GM11168 (cell line): ENCODE measurements around the gene CDCA7L.
"Not testable (repeated sequence)": the region's sequence is repeated elsewhere in the genome, so short reads cannot be mapped to it uniquely, and the experiment has no call there.

Experiments
- in situ Hi-C: fragments of 300-500 bp; cut with MboI; formaldehyde crosslinking; loops from one replicate; pipeline ENCODE4 v1.12.0; 2022; ENCODE audit warnings: low sequenced_read_pairs; ENCODE audit not compliant: unreplicated experiment

CDCA7L gene

DNA sequence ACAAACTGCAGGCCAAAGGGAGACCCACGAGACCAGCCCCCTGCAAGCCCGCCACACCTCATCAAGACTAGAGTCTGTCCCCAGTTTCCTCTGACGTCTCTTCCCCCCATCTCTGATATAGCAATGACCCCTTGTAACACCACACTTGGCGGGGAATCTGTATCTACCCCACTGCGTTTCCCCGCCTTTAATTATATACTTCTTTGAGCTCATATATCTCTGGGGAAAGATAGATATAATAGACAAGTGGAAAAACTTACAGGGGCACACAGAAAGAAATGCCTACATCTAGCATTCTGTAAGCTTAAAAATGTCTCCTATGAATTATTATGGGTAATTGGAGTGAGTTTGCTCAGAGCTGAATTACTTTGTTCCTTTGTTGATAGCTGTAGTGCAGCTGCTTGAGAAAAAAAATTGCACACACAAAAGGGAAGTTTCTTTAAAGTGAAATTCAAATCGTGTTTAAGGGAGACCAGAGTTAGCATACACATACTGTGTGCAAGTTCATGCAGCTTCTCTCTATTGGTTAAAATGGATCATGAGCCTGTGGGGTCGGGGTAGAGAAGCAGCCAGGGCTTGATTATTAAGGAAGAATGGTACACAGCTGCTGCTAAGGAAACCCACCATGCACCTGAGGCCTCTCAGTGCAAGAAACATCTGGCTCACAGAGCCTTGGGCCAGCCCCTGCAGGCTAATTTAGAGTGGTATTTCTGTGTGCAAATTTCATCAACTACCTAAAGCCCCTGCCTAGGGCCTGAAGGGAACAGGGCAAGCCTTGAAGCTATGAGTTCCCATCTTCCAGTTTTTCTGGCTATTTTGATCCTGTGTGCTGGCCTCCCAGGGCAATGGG lies 32.5 kb downstream of the CDCA7L start:
- in situ Hi-C loops: no loop called here

DNA sequence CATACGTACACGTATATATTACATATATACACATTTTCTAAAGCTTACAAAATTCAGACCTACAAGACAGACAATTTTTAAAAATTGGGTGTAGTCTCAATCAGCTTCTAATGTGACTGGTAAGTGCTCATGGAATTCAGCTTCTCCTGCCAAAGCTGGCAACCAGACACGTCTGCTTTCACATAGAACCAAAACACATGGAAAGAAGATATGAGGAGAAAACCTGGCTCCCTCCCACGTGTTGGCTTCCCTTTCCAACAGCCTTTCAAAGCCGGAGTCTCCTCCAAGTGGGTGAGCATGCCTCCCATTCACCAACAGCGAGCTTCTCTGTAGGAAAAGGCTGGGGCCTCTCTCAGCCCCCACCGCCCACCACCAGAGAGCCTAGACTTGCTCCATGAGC lies 33.4 kb downstream of the CDCA7L start:
- in situ Hi-C loops: no loop called here

DNA sequence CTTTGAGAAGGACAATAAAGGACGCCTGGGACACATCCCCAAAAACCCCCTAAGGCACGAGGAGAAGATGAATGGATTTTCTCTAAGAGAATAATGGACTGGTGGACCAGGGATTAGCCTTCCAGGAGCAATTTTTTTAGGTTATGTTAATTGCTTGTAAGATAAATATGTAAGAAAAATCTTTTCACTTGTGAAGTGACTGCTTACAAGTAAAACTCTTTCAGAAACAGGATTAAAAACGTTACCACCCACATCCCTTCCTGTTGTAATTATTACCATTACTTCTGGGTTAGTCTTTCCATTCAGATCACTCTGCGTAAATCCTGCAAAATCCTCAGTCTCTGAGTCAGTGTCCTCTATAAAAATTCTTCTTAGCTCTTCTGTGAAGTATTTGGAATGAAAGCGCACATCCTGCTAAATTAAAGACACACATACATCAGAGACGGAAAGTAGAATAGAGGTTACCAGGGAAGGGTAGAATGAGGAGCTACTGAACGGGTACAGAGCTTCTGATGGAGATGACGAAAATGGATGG lies 34.3 kb downstream of the CDCA7L start:
- in situ Hi-C loops: no loop called here

DNA sequence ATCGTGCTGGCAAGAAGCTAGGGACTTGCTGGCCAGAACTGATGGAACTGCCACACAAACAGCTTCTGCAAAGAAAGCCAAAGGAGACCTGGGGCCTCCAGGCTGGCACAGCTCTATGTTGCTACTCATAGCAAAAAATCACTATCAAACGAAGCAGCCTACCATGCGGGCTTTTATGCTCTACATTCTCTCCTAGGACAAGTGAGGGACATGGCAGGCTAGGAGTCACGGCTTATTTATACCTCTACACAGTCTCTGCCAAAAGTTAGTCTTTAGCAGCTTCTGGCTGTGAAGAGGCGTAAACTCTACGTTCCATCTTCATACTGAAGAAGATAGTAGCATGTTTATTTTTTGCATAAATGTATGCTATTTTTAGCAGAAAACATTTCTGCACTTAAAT lies 35.4 kb downstream of the CDCA7L start:
- in situ Hi-C loops: no loop called here

DNA sequence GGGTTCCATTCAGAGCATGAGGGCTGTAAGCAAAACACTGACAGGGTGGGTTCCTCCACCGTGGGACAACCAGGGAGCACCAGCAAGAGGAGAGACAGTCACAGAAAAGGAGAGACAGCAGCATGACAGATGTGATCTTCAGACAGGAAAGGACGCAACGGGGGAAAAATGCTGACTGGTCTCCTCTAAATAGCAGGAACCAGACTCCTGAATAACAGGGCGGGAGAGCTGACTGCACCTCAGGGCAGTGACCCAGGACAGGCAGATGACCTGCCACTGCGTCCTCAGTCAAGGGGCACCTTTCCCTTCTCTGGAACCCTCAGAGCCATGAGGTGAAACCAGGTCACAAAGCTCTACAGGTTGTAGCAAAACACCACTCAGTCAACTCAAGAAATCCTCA lies 37.0 kb downstream of the CDCA7L start:
- in situ Hi-C loops: no loop called here

DNA sequence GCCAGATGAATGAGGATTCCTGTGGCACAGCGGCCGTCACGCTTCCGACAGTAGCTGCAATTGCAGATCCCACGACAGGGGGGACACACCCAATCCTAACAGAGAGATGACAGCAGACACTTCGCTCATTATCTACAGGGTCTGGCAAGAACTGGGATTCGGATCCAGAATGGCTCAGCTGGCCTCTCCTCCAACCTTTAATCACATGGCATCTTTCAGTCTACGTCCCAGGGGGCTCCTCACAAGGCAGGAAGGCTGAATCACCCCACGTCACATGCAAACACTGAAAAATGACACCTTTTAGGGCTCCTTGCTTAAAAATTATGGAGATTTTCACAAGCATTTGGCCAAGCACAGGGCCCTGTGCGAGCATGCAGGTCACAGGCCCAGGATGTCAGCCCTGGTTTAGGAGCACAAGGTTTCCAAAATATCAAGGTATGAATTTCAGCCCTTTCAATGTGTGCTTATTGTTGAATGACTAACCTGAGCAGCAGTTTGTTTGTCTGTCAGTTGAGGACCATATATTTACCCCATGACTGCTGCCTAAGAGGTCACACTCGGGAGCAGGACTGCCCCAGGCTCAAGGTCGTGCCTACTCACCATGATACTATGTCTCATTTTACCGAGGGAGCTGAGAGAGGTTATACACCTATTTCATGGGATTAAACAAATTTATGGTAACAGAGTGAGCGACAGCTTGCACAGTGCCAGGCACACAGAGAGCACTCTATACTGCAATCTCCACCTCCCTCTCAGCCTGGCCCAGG lies 42.5 kb downstream of the CDCA7L start:
- in situ Hi-C loops: no loop called here

DNA sequence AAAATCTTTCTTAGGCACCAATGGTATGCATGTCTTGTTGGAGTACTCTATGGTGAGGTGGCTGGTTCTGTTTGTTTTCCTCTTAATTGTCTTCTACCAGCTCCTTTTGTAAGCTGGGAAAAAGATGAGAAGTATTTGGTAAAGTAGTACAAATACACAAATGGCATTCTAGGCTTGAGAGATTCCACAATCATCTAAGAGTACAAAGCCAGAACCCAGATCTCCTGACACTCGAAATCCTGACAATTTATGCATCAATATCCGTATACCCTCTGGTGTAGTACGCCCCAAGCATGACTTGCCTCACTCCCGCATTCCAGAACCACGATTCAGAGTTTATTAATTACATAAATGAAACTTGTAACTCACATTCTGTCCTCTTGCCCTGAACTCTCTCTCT lies 43.5 kb downstream of the CDCA7L start:
- in situ Hi-C loops: no loop called here

DNA sequence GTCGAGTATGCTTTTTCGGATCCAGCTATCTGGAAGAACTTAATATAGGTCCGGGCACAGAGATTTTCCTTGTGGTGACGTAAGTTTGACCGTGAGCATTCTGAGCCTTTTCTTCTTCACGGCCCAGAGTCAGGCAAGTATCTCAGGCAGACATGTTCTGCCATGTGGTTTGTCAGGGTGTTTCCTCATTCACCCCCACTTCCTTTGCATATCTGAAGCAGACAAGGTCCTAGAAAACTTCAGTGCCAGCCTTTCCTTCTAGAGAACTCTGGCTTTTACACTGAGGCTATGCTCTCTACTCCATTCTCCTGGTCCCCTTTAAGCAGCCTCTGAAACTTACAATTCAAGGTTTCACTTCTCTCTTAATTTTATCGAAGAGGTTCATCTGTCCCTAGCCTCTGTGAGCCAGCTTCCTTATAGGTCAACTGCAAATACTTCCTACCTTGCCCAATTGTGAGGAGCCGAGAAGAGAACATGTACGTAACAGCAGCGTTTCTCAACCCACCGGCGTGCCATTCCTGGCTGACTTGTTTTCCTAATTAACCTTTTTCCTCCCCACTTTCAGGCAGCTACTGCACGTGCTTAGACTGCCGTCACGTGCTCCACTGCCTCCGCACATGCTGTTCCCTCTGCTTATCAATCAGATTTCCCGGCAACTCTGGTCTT lies 47.3 kb downstream of the CDCA7L start:
- in situ Hi-C loops: no loop called here

DNA sequence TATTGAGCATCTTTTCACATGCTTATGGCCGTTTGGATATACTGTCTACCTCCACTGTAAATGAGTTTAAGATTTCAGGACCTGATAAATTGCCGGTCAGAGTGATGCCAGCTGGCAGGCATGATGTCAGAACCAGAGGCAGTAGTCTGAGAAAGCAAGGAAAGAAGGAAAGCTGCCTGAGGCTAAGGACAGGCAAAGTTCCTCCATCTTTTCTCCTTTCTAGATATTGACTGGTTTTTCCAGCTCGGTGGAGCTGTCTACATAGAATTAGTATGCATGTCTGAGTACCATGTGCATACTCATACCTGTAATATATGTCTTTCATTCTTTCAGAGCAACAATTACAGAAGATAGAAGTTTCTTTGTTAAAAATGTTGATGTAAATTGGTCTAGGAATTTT lies 52.3 kb downstream of the CDCA7L start:
- in situ Hi-C loops: no loop called here

DNA sequence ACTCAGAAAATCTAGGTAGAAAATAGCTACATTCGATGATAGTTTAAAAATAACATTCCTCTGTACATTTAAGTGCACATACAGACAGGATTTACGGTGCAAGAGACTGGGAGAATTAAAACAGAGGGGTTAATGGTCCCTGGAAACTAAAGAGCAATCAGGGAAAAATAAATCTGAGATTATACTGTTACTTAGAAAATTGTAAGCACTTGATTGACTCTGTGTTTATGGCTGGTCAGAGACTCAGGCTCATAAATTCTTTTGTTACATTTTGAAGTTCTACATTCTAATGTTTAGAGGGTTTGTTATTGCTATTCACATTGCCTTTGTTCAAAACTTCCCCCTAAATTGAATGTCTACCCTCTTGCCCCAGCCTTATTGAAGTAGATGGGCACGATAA lies 54.4 kb downstream of the CDCA7L start:
- in situ Hi-C loops: no loop called here

DNA sequence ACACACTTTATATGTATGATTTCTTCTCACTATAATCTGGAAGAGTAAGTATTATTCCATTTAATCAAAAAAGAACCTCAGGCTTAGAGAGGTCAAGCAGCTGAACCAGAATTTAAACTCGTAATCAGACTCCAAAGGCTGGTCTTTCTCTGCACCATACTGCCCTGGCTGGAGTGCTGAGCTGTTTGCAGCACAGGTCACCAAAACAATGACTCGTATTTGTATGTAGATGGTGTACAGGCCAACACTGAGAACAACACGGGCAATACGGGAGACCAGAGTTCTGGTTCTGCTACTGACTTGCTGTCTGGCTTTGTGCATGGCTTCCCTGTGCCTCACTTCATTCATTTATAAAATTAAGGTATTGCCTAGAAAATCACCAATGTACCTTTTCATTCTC lies 57.9 kb downstream of the CDCA7L start:
- in situ Hi-C loops: no loop called here

DNA sequence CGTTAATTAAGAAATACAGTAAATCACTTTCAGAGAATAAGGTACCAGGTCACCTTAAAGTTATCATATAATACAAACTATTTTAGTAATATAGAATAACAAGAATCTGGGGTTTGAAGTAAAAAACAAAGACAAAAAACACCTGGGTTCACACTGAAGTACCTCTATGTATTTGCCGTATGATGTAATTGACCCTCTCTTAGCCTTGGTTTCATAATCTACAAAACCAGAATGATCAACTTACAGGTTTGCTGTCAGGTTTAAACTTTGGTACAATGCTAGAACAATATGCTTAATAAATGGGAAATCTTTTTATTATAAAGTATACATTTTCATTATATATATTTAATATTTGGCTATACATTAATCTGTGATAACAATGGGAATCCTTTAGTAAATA lies 58.3 kb downstream of the CDCA7L start:
- in situ Hi-C loops: no loop called here

DNA sequence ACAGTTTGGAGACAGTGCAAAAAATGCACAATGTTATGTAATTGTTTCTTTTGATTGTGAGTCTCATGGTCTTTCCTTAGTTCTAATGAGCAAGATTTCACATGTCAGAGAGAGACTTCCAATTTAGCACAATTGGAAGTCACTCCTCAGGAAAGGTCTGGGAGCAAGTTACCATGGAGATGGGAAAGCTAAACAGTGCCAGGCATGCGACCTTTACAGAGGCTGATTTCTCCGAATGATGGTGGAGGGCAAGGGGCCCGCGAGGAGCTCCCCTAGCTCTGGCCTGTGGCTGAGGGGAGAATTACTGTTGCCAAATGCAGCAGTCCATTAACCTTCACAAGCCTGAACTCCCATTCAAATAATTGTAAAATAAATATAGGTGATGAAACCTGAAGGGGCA lies 59.3 kb downstream of the CDCA7L start:
- in situ Hi-C loops: no loop called here

DNA sequence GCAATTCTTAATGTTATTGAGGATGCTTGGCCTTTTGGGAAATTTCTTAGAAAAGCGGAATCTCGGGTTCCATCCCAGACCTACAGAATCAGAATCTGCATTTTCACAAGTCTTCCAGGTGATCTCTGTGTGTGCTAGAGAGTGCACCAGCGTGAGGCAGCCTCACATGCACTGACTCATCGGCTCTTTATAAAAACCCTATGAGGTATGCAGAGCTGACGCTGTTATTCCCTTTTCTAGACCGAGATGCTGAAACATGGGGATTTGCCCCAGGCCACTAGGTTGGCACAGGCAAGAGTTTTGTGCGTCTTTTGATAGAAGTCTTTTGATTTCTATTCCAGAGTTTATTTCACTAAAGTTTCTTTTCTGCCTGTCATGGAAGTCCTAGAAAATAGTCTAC lies 61.2 kb downstream of the CDCA7L start:
- in situ Hi-C loops: no loop called here

DNA sequence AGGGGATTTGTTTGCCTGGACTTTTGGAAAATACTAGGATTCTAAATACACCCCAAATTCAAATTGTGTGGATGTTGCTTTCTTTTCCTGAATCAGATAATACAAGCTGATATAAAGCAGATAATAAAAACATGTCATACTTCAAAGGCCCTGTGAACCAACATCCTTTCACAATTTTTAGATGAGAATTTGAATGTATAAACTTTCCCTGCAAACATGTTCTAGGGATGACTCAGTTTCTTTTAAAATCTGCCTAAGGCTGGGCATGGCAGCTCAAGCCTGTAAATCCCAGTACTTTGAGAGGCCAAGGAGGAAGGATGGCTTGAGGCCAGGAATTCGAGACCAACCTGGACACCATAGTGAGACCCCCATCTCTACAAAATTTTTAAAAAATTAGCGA lies 62.2 kb downstream of the CDCA7L start:
- in situ Hi-C loops: not testable (repeated sequence)

DNA sequence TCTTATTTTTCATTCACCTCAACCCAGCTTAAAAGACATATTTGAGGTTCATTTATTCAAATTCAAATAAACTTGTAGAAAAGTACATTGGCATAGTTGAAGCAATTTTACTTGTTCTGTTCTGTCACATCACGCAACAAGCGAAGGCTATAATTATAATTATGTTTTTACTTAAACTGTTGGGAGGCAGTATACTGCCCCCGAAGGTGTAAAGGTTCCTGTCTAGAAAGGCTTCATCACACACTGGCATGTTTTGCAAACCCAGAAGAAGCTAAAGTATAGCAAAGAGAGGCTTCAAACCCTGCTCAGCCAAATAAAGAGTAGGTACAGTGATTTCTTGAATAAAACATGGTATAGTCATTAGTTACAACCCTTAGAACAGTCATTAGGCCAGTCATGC lies 62.6 kb downstream of the CDCA7L start:
- in situ Hi-C loops: no loop called here

DNA sequence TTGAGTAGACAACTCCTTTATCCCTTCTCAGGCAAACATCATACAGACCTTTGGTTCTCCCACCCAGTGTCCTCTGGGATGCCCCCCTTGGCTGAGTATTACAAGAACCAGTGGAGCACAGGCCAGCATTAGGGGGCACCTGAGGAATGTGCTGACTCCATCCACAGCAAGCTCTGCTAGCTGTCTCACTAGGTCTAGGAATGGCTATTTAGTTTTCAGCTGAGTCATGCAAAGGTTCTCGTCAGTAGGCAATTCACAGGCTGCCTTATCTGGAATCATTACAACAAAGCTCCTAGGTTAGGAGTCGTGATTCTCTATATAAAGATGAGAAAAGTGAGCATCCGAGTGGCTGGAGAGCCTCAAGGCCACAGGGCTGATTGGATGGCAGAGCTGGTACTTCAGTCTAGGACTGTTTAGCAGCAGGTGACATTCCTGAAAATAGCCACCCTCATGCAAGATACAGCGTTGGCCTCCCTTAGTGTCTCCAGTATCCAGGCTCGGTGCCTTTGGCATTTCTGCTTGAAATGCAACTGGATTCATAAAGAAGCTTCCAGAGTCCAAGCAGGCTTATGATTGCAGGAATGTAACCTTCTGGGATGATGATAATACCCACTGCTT lies 75.8 kb downstream of the CDCA7L start:
- in situ Hi-C loops: no loop called here

DNA sequence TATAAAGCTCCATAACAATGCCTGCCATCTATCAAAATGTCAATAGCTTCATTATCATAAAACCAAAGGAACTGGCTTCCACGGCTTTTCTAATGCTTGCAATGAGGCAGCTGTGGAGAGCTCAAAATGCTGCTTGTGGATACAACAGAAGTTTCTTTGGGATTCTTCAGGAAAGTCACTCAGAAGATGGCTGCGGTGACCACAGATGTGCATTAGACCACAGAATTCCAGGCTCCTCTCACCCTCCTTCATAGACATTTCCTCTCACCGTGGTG lies 77.2 kb downstream of the CDCA7L start:
- in situ Hi-C loops: no loop called here

DNA sequence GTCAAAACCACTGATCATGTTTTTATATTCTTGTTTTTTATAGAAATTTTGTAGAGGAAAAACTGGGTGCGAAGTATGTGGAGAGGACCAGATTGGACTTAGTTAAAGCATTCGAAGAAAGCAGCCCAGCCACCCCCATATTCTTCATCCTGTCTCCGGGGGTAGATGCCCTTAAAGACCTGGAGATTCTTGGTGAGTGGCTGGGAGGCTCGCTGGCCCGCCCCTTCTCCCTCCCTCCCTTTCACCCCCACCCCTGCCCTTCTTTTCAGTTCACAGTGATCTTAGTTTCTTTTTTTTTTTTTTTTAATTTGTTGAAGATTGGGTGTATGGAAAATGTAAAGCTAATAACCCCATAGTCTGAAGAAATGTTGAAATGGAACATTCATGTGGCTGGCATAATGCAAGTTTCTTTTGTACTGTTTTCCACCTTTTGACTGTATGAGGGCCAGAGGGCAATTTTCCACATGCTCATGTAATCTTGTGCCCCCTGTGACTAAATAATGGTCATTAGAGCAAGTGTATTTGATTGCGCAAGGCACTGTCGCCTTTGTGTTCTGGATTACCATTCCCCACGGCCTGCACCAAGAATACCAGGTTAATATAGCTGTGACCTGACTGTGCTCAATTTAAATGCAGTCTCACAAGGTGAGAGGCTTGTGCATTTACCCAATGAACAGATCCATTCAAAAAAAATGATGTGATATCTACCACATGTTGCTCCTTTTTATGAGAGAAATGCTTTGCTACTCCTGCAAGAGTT lies 77.7 kb downstream of the CDCA7L start:
- in situ Hi-C loops: no loop called here

DNA sequence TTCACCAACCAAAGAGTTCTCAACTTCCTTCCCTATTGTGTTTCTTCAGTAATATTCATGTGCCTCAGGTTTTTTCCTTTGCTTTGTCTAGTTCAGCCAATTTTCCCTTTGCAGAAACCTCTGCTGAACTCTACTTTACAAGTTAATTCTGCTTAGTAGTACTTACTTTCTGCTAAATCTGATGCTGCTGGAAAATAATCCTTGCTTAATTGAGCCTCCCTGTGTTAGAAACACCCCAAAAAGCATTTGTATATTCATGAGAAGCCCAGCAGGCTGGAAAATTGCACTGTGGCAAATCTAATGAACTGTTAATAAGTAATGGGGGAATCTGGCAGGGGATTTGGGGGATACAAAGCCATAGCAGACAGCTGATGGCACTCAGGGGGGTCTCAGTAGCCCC lies 78.5 kb downstream of the CDCA7L start:
- in situ Hi-C loops: no loop called here
